K562 (cell line): Measurements from ENCODE around the gene KXD1. TPM values are rescaled to one million over a fixed set of nuclear protein-coding genes. Genes with fewer than 3 reads are reported as not detected.

Source experiments
- ATAC-seq: fragments of 200-7000 bp; cut with Tn5 transposase; 3 replicates; pipeline ENCODE4 v1.9.1; 2020; ENCODE audit warnings: moderate library complexity
- BruUV-seq: library from RNA; stranded (reverse); fragments of 400-500 nt; replicated peaks from 2 replicates; lab custom pipeline; 2021; lab: Mats Ljungman, UMichigan
- CTCF ChIA-PET: fragments of 300-600 bp; formaldehyde crosslinking; extraction: SDS; loops from one replicate; lab custom pipeline; 2021; ENCODE audit warnings: low intra/inter-chr PET ratio; lab: Yijun Ruan, JAX
- POLR2A ChIA-PET: fragments of 300-600, 350-650 bp; sonication (Branson Sonifier 250); formaldehyde crosslinking; extraction: SDS; loops from one replicate; lab custom pipeline; 2021; ENCODE audit warnings: antibody characterized with exemption, inconsistent platforms; lab: Yijun Ruan, JAX
- DNase-seq, 4 experiments: peaks; one replicate each; pipeline versions ENCODE4 v3.0.0 to v3.0.0-alpha.2; 2011 to 2018; ENCODE audit warnings: low spot score in 3 of 4, mixed read lengths in 3 of 4; ENCODE audit errors: extremely low read depth in 1 of 4
- FAIRE-seq: peaks from 2 replicates; lab custom pipeline; 2011; peaks lifted over from hg19 to GRCh38; lab: Jason Lieb, UNC
- H2AFZ ChIP-seq: 2 replicates; pipeline ENCODE4 v1.6.0; 2011; ENCODE audit warnings: low read depth, low read length, control low read depth, inconsistent platforms
- H3K27ac ChIP-seq: fragments of 200-600 bp; 3 replicates; pipeline ENCODE4 v1.8.0; 2011; ENCODE audit warnings: low read depth, mild to moderate bottlenecking, control low read depth, inconsistent platforms, low read length, moderate library complexity, mixed read lengths; ENCODE audit errors: extremely low read depth
- H3K27me3 ChIP-seq, 2 experiments: fragments of 300-600 bp in 1 of 2; 2 replicates in 1 of 2; 3 replicates in 1 of 2; pipeline versions ENCODE4 v1.6.0 to v1.8.0; 2011; ENCODE audit warnings: inconsistent platforms in 2 of 2, low read length in 2 of 2, mild to moderate bottlenecking in 1 of 2, mixed read lengths in 1 of 2, moderate library complexity in 1 of 2; ENCODE audit not compliant: control insufficient read depth in 2 of 2, insufficient read depth in 2 of 2
- H3K36me3 ChIP-seq: fragments of 300-600 bp; 3 replicates; pipeline ENCODE4 v1.8.0; 2011; ENCODE audit warnings: mild to moderate bottlenecking, low read length, inconsistent platforms; ENCODE audit not compliant: control insufficient read depth, insufficient read depth
- H3K4me1 ChIP-seq, 2 experiments: fragments of 200-600 bp in 1 of 2; replicated peaks in 1 of 2; 2 replicates in 1 of 2; 3 replicates in 1 of 2; pipeline versions ENCODE4 v1.5.1 to v1.8.0; 2011; ENCODE audit warnings: inconsistent platforms in 2 of 2, low read length in 2 of 2, mild to moderate bottlenecking in 1 of 2, mixed read lengths in 1 of 2, moderate library complexity in 1 of 2; ENCODE audit not compliant: control insufficient read depth in 2 of 2, insufficient read depth in 2 of 2
- H3K4me2 ChIP-seq: 2 replicates; pipeline ENCODE4 v1.6.1; 2011; ENCODE audit warnings: low read length, control low read depth, inconsistent platforms, mixed read lengths; ENCODE audit not compliant: insufficient read depth
- H3K4me3 ChIP-seq: fragments of 200-600 bp; sonication (generic), shearing (Covaris generic); 2 replicates; pipeline ENCODE4 v1.5.1; 2016; ENCODE audit warnings: control low read depth, inconsistent platforms
- H3K79me2 ChIP-seq: fragments of 200-600 bp; 3 replicates; pipeline ENCODE4 v1.8.0; 2011; ENCODE audit warnings: low read length, inconsistent platforms; ENCODE audit not compliant: control insufficient read depth, insufficient read depth
- H3K9ac ChIP-seq, 2 experiments: 2 replicates each; pipeline versions ENCODE4 v1.6.0 to v1.6.1; 2011; ENCODE audit warnings: low read depth in 2 of 2, low read length in 2 of 2, control low read depth in 1 of 2, inconsistent platforms in 1 of 2, mild to moderate bottlenecking in 1 of 2, mixed read lengths in 1 of 2; ENCODE audit not compliant: insufficient read depth in 1 of 2
- H3K9me1 ChIP-seq: one replicate; pipeline ENCODE4 v1.6.0; 2011; ENCODE audit warnings: inconsistent platforms, mild to moderate bottlenecking, low read length, moderate library complexity; ENCODE audit not compliant: control insufficient read depth, insufficient read depth
- H3K9me3 ChIP-seq: replicated peaks from 2 replicates; pipeline ENCODE4 v1.5.1; 2011; ENCODE audit warnings: low read depth, low read length, inconsistent platforms; ENCODE audit not compliant: control insufficient read depth, insufficient read depth
- H4K20me1 ChIP-seq: replicated peaks from 2 replicates; pipeline ENCODE4 v1.6.1; 2011; ENCODE audit warnings: low read length, inconsistent platforms, mixed read lengths; ENCODE audit not compliant: control insufficient read depth, insufficient read depth
- ATF1 ChIP-seq, 2 experiments: fragments of 450-650 bp in 1 of 2; IDR thresholded peaks; 2 replicates each; pipeline ENCODE4 v1.6.1; 2016; ENCODE audit warnings: missing compliant biosample characterization in 1 of 2, missing genetic modification characterization in 1 of 2
- BCOR ChIP-seq: fragments of 450-650 bp; IDR thresholded peaks from 2 replicates; pipeline ENCODE4 v1.6.1; 2016
- CEBPG ChIP-seq, 3 experiments: fragments of 200-800 bp in 1 of 3; sonication (Bioruptor generic) in 1 of 3; sonication (generic) in 1 of 3; formaldehyde crosslinking in 1 of 3; IDR thresholded peaks in 2 of 3; conservative IDR thresholded peaks in 1 of 3; 2 replicates each; pipeline versions ENCODE4 v1.6.1 to v1.8.0; 2016 to 2022; ENCODE audit warnings: missing compliant biosample characterization in 2 of 3, missing genetic modification characterization in 2 of 3, mild to moderate bottlenecking in 1 of 3, missing genetic modification reagents in 1 of 3
- DACH1 ChIP-seq: fragments of 450-650 bp; IDR thresholded peaks from 2 replicates; pipeline ENCODE4 v1.6.1; 2018; ENCODE audit not compliant: partially characterized antibody
- HDAC3 ChIP-seq: fragments of 450-650 bp; IDR thresholded peaks from 2 replicates; pipeline ENCODE4 v1.6.1; 2018; ENCODE audit warnings: borderline replicate concordance, mild to moderate bottlenecking, moderate library complexity; ENCODE audit not compliant: partially characterized antibody
- HNRNPH1 ChIP-seq: fragments of 200-400 bp; formaldehyde crosslinking; optimal IDR thresholded peaks from 2 replicates; pipeline ENCODE3; 2017; ENCODE audit warnings: low read depth, mild to moderate bottlenecking, low read length, moderate library complexity
- KDM1A ChIP-seq, 2 experiments: fragments of 450-650 bp; IDR thresholded peaks; 2 replicates each; pipeline ENCODE4 v1.6.1; 2016; ENCODE audit warnings: mild to moderate bottlenecking in 2 of 2
- NCOR1 ChIP-seq: fragments of 450-650 bp; IDR thresholded peaks from 2 replicates; pipeline ENCODE4 v1.6.1; 2016; ENCODE audit warnings: mild to moderate bottlenecking, moderate library complexity
- RBFOX2 ChIP-seq: fragments of 200-400 bp; formaldehyde crosslinking; IDR thresholded peaks from 2 replicates; pipeline ENCODE4 v1.6.1; 2017; ENCODE audit warnings: low read depth, mild to moderate bottlenecking, low read length, moderate library complexity
- RBM22 ChIP-seq: fragments of 200-400 bp; formaldehyde crosslinking; IDR thresholded peaks from 2 replicates; pipeline ENCODE4 v1.6.1; 2018; ENCODE audit warnings: low read length, low read depth; ENCODE audit not compliant: poor library complexity, severe bottlenecking
- SMAD2 ChIP-seq: fragments of 150-350 bp; IDR thresholded peaks from 2 replicates; pipeline ENCODE4 v1.6.1; 2014; ENCODE audit warnings: low read depth, mild to moderate bottlenecking, low read length
- ZNF282 ChIP-seq: sonication (generic); formaldehyde crosslinking; IDR thresholded peaks from 2 replicates; pipeline ENCODE4 v1.8.1; 2023; ENCODE audit warnings: missing genetic modification reagents
- WGBS: fragments of 100-300 bp; shearing (Covaris generic); methylation state at CpG from one replicate; pipeline ENCODE4 v1.1.6; 2016; ENCODE audit warnings: low coverage, mixed read lengths; ENCODE audit not compliant: insufficient coverage; ENCODE audit errors: missing lambda C conversion rate; 5-methylcytosine and 5-hydroxymethylcytosine counted together
- in situ Hi-C: fragments of 300-500 bp; cut with MboI; formaldehyde crosslinking; loops from 4 replicates; pipeline ENCODE4 v1.15.0; 2018; ENCODE audit warnings: inconsistent platforms, mixed read lengths
- intact Hi-C: fragments of 100-400 bp; cut with micrococcal nuclease; formaldehyde crosslinking; loops from 2 replicates; pipeline ENCODE4 v1.14.2; 2022
- polyA plus RNA-seq, 8 experiments: library from polyadenylated mRNA; depleted of rRNA in 4 of 8; stranded (reverse) in 5 of 8; unstranded in 3 of 8; fragments of >200 nt; fragmentation: Nextera tagmentation in 2 of 8; fragmentation: Illumina TruSeq in 1 of 8; extraction: Ambion mirVana in 2 of 8; extraction: Trizol in 1 of 8; gene quantifications; 2 replicates each; pipeline versions ENCODE4 v1.2.1 to v1.2.3, GENCODE V29; 2011 to 2014; ENCODE audit warnings: inconsistent platforms in 1 of 8, missing spikeins in 1 of 8
- total RNA-seq, 7 experiments: library from RNA; depleted of rRNA in 6 of 7; stranded (reverse); fragments of >200 nt in 6 of 7; fragmentation: Illumina TruSeq in 2 of 7; extraction: Trizol in 2 of 7; gene quantifications; 2 replicates each; pipeline versions ENCODE4 v1.2.1 to v1.2.3, GENCODE V29; 2011 to 2021; ENCODE audit warnings: low replicate concordance in 1 of 7
- TF ChIP-seq, protein P1 (sequence below): sonication (generic); formaldehyde crosslinking; IDR thresholded peaks from 2 replicates; pipeline ENCODE4 v1.8.0; 2022; ENCODE audit warnings: mild to moderate bottlenecking, missing genetic modification reagents

Gene KXD1
- total and polyA plus RNA-seq, 9 of the 15 experiments (the other 6 are each of a cell fraction or from before 2014, with no cell fraction given) = 21.9 to 210 (median 118) TPM

GRCh38 chr19:18532168-18532890 is 25.3 kb upstream of the KXD1 start:
- FAIRE-seq = no peak
- Histone ChIP-seq H2AFZ (no peak overlapping the region), H3K36me3 (peaks cover 43% of the 10 kb centered on the region; the same call in 2 of the 3 replicates), H3K9ac (no peak overlapping the region; a peak in 1 of 4 replicates), H3K4me1 (peaks cover 0 to 12% of the 10 kb centered on the region in 2 experiments; a peak in 2 of 5 replicates), H3K4me3 (no peak overlapping the region), H3K79me2 (no peaks in the 10 kb centered on the region), H4K20me1 (no peaks in the 10 kb centered on the region), H3K27ac (no peak overlapping the region), H3K27me3 (no peaks in the 10 kb centered on the region), H3K4me2 (no peak overlapping the region), H3K9me3 (no peaks in the 10 kb centered on the region), H3K9me1 (no peaks in the 10 kb centered on the region)
- no peak; the same call in 2 of the 3 replicates for ATAC-seq
- no TSS peak for BruUV-seq
- CTCF ChIA-PET = no interaction called here
- POLR2A ChIA-PET = interaction anchor here (0.6 to 1.5 kb wide), 3 partner anchors 10 to 240 kb away, joined by 3 to 8 read pairs (median 3); no protein-coding TSS in a partner anchor
- peak; percentile 50 for TF ChIP-seq RBFOX2
- no peak for TF ChIP-seq CEBPG (CRISPR knock-in tag; IDR thresholded peaks at IDR 0.05)
- no peak for TF ChIP-seq CEBPG (tag; conservative IDR thresholded peaks at IDR 0.05 in 1 of 2, IDR thresholded peaks at IDR 0.05 in 1 of 2)
- intact Hi-C loops = no loop called here
- peak in 2 of 4 experiments; percentile 3 to 4 for DNase-seq
- WGBS = 92% methylated on average over 21 of the region's 22 CpGs
- in situ Hi-C loops = no loop called here

DNA sequence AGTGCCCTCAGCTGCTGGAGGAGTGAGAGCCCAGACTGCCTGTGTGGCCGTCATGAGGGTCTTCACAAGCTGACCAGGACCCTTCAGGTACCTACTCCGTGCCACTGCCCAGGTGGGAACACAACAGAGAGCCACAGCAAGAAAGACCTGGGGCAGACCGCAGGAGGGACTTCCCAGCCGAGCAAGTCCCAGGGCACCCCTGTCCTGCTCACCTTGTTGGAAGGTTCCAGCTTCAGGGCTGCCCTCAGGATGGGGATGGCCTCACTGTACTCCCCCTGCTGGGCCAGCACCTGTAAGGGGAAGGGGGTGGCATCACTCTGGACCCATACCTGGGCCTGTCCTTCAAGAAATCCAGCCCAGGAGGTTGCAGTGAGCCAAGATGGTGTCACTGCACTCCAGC is 24.6 kb upstream of the KXD1 start:
- DNase-seq = peak in 2 of 4 experiments; percentile 14 to 19
- H3K27ac ChIP-seq = no peak overlapping the region
- no peak for ATAC-seq
- in situ Hi-C loops = no loop called here
- H3K4me3 ChIP-seq = no peak overlapping the region
- H3K36me3 ChIP-seq = peaks cover 50% of the 10 kb centered on the region; the same call in 2 of the 3 replicates
- no peaks in the 10 kb centered on the region for H4K20me1 ChIP-seq
- H3K9ac ChIP-seq = no peak overlapping the region
- FAIRE-seq = no peak
- H3K9me1 ChIP-seq = no peaks in the 10 kb centered on the region
- ChIA-PET CTCF (no interaction called here), POLR2A (interaction anchor here (0.6 to 0.9 kb wide), 3 partner anchors 22 to 60 kb away, joined by 3 to 4 read pairs (median 3); no protein-coding TSS in a partner anchor)
- no peak overlapping the region for H2AFZ ChIP-seq
- H3K27me3 ChIP-seq = no peaks in the 10 kb centered on the region
- H3K4me1 ChIP-seq = peaks cover 0 to 18% of the 10 kb centered on the region in 2 experiments; a peak in 2 of 5 replicates
- no peaks in the 10 kb centered on the region for H3K9me3 ChIP-seq
- no peaks in the 10 kb centered on the region for H3K79me2 ChIP-seq
- 87% methylated on average over 4 of the region's 4 CpGs for WGBS
- BruUV-seq = no TSS peak
- no peak overlapping the region for H3K4me2 ChIP-seq
- intact Hi-C loops = no loop called here
- TF ChIP-seq RBM22 (no peak), BCOR (peak; percentile 76), HDAC3 (no peak), RBFOX2 (peak; percentile 2), SMAD2 (no peak), DACH1 (no peak), ATF1 (CRISPR knock-in tag; IDR thresholded peaks at IDR 0.05) (no peak), ATF1 (tag; IDR thresholded peaks at IDR 0.05) (no peak), KDM1A (IDR thresholded peaks at IDR 0.05) (0 out of 4 replicates have a peak, but pooled peaks of 1 of the 2 experiments have one; percentile 23), ZNF282 (CRISPR knock-in tag) (no peak), HNRNPH1 (no peak), NCOR1 (no peak)
- TF ChIP-seq, protein P1, sequence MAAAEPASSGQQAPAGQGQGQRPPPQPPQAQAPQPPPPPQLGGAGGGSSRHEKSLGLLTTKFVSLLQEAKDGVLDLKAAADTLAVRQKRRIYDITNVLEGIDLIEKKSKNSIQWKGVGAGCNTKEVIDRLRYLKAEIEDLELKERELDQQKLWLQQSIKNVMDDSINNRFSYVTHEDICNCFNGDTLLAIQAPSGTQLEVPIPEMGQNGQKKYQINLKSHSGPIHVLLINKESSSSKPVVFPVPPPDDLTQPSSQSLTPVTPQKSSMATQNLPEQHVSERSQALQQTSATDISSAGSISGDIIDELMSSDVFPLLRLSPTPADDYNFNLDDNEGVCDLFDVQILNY (CRISPR knock-in tag) = no peak
